NCI-H146 treated with DMSO at 0.1 percent for 48 hours (cell line): ENCODE results near the gene XYLT1.

Source experiments
- DNase-seq: peaks from one replicate; lab custom pipeline; 2025; ENCODE audit not compliant: unreplicated experiment; lab: John Stamatoyannopoulos, UW

XYLT1 gene

GRCh38 chr16:17362183-17362582 is 108.6 kb downstream of the XYLT1 start:
- no peak for DNase-seq

GRCh38 chr16:17360693-17361122 is 110.1 kb downstream of the XYLT1 start:
- DNase-seq, result no peak

- DNase-seq, result no peak
These were observed 110.9 kb downstream of the XYLT1 start for GRCh38 chr16:17359788-17360390.

- DNase-seq, result no peak
These were observed 111.9 kb downstream of the XYLT1 start for GRCh38 chr16:17358846-17359245.

- no peak for DNase-seq
These were observed 112.4 kb downstream of the XYLT1 start for GRCh38 chr16:17358355-17358754.

- no peak for DNase-seq
These were observed 113.3 kb downstream of the XYLT1 start for GRCh38 chr16:17357307-17358062.

GRCh38 chr16:17356243-17356933 is 114.4 kb downstream of the XYLT1 start:
- DNase-seq, result no peak

GRCh38 chr16:17354685-17355084 is 116.1 kb downstream of the XYLT1 start:
- no peak for DNase-seq

- no peak for DNase-seq
These were observed 116.6 kb downstream of the XYLT1 start for GRCh38 chr16:17354141-17354601.

- DNase-seq, result no peak
These were observed 117.2 kb downstream of the XYLT1 start for GRCh38 chr16:17353561-17353960.

GRCh38 chr16:17351441-17352035 is 119.2 kb downstream of the XYLT1 start:
- no peak for DNase-seq

GRCh38 chr16:17350207-17350606 is 120.6 kb downstream of the XYLT1 start:
- DNase-seq, result no peak

GRCh38 chr16:17348826-17349225 is 121.9 kb downstream of the XYLT1 start:
- DNase-seq, result no peak

GRCh38 chr16:17348042-17348783 is 122.5 kb downstream of the XYLT1 start:
- no peak for DNase-seq

GRCh38 chr16:17347624-17348023 is 123.1 kb downstream of the XYLT1 start:
- no peak for DNase-seq

- DNase-seq, result no peak
These were observed 123.9 kb downstream of the XYLT1 start for GRCh38 chr16:17346621-17347569.

- DNase-seq, result no peak
These were observed 125.7 kb downstream of the XYLT1 start for GRCh38 chr16:17345043-17345442.

- no peak for DNase-seq
These were observed 127.0 kb downstream of the XYLT1 start for GRCh38 chr16:17343728-17344127.

GRCh38 chr16:17343028-17343427 is 127.7 kb downstream of the XYLT1 start:
- no peak for DNase-seq

- no peak for DNase-seq
These were observed 128.7 kb downstream of the XYLT1 start for GRCh38 chr16:17342031-17342430.
